OCI-LY3 (cell line): ENCODE results near the gene NPC2.

Experiments
- H2AFZ ChIP-seq: fragments of 200-600, 300-600 bp; shearing (Covaris generic); 2 replicates; pipeline ENCODE4 v1.6.0; 2014; ENCODE audit warnings: antibody characterized with exemption, low read depth, low read length
- H3K27ac ChIP-seq: fragments of 200-600, 300-600 bp; sonication (generic); 2 replicates; pipeline ENCODE4 v1.5.1; 2014; ENCODE audit warnings: mild to moderate bottlenecking, low read length, moderate library complexity, mixed read lengths
- H3K27me3 ChIP-seq: fragments of 200-600, 300-600 bp; sonication (generic); 2 replicates; pipeline ENCODE4 v1.6.1; 2014; ENCODE audit warnings: low read depth, low read length, mixed read lengths
- H3K36me3 ChIP-seq: fragments of 200-600, 300-600 bp; sonication (generic); replicated peaks from 2 replicates; pipeline ENCODE3; 2014; ENCODE audit warnings: low read depth, low read length, mixed read lengths
- H3K4me1 ChIP-seq: fragments of 300-600, 200-600 bp; sonication (generic); 2 replicates; pipeline ENCODE4 v1.6.1; 2014; ENCODE audit warnings: low read length, mixed read lengths
- H3K4me2 ChIP-seq: fragments of 200-600, 300-600 bp; sonication (generic); 2 replicates; pipeline ENCODE4 v1.6.1; 2014; ENCODE audit warnings: low read length, mixed read lengths
- H3K4me3 ChIP-seq: fragments of 300-600, 200-600 bp; sonication (generic); 2 replicates; pipeline ENCODE4 v1.5.1; 2014; ENCODE audit warnings: antibody characterized with exemption, mild to moderate bottlenecking, low read length, moderate library complexity
- H3K79me2 ChIP-seq: fragments of 300-600, 200-600 bp; shearing (Covaris generic); 2 replicates; pipeline ENCODE4 v1.6.1; 2014; ENCODE audit warnings: mild to moderate bottlenecking, low read length, mixed read lengths
- H3K9ac ChIP-seq: fragments of 300-600, 200-600 bp; shearing (Covaris generic); 2 replicates; pipeline ENCODE4 v1.6.0; 2014; ENCODE audit warnings: mild to moderate bottlenecking, low read length, moderate library complexity
- H3K9me3 ChIP-seq: fragments of 200-600, 300-600 bp; shearing (Covaris generic); 2 replicates; pipeline ENCODE4 v1.6.1; 2014; ENCODE audit warnings: low read length, mixed read lengths; ENCODE audit not compliant: insufficient read depth
- H4K20me1 ChIP-seq: fragments of 200-600, 300-600 bp; sonication (generic); 2 replicates; pipeline ENCODE4 v1.6.1; 2016; ENCODE audit warnings: low read length, mixed read lengths; ENCODE audit not compliant: insufficient read depth
- EZH2phosphoT487 ChIP-seq: fragments of 200-600 bp; shearing (Covaris generic); IDR thresholded peaks from 2 replicates; pipeline ENCODE4 v1.6.1; 2018; ENCODE audit warnings: antibody characterized with exemption, mixed run types, low read depth
- TF ChIP-seq, protein P1 (sequence below): fragments of 200-600, 300-600 bp; sonication (generic); IDR thresholded peaks from 2 replicates; pipeline ENCODE4 v1.5.1; 2014; ENCODE audit warnings: antibody characterized with exemption, low read length, low read depth

Gene NPC2

DNA sequence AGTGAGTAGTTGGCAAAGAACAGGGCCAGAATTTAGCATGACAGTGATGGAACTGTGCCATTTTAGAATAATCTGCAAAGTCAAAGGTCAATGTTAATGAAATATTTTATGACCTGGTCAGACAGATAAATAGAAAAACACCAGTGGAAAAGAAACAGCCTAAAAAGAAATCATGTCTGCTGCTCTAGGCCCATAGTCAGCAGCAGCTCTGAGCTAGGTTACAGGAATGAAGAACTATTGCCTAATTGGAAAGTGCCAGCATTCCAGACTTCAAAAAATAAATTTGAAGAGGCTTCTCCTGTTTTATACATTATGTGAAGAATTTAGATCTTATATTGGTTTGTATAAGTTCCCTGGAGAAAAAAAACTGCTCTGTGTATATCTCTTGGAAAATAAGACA is 9.8 kb downstream of the NPC2 start:
- no peak overlapping the region for H3K4me2 ChIP-seq
- peaks cover 18% of the 10 kb centered on the region for H3K36me3 ChIP-seq
- no peak overlapping the region for H3K27ac ChIP-seq
- H3K9ac ChIP-seq: no peak overlapping the region
- TF ChIP-seq, protein P1, sequence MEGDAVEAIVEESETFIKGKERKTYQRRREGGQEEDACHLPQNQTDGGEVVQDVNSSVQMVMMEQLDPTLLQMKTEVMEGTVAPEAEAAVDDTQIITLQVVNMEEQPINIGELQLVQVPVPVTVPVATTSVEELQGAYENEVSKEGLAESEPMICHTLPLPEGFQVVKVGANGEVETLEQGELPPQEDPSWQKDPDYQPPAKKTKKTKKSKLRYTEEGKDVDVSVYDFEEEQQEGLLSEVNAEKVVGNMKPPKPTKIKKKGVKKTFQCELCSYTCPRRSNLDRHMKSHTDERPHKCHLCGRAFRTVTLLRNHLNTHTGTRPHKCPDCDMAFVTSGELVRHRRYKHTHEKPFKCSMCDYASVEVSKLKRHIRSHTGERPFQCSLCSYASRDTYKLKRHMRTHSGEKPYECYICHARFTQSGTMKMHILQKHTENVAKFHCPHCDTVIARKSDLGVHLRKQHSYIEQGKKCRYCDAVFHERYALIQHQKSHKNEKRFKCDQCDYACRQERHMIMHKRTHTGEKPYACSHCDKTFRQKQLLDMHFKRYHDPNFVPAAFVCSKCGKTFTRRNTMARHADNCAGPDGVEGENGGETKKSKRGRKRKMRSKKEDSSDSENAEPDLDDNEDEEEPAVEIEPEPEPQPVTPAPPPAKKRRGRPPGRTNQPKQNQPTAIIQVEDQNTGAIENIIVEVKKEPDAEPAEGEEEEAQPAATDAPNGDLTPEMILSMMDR: no peak
- H3K27me3 ChIP-seq: no peaks in the 10 kb centered on the region
- H3K4me1 ChIP-seq: no peaks in the 10 kb centered on the region
- H3K4me3 ChIP-seq: no peak overlapping the region
- no peaks in the 10 kb centered on the region for H4K20me1 ChIP-seq
- no peak overlapping the region for H2AFZ ChIP-seq
- no peaks in the 10 kb centered on the region for H3K79me2 ChIP-seq
- H3K9me3 ChIP-seq: no peaks in the 10 kb centered on the region

DNA sequence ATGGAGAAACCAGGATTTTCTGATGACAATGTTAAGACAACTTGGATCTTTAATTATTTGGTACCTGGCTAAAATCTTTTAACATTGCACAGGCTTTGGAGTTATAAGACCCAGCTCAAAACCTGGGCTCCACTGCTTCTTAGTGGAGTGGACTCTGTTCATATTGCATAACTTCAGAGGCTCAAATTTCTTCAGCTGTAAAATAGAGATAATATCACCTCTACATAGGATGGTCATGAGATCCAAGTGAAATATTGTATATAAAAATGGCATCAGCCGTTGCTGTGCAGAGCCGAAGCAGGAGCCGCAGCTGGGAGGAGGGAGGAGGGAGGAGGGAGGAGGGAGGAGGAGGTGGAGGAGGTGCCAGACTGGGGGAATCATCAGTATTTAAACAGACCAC is 10.5 kb downstream of the NPC2 start:
- Histone ChIP-seq H3K9ac (no peak overlapping the region), H3K4me3 (no peak overlapping the region), H3K79me2 (no peaks in the 10 kb centered on the region), H2AFZ (no peak overlapping the region), H3K27me3 (no peaks in the 10 kb centered on the region), H4K20me1 (no peaks in the 10 kb centered on the region), H3K9me3 (no peaks in the 10 kb centered on the region), H3K36me3 (peaks cover 14% of the 10 kb centered on the region), H3K4me2 (no peak overlapping the region), H3K4me1 (no peaks in the 10 kb centered on the region), H3K27ac (no peak overlapping the region)
- TF ChIP-seq, protein P1: no peak
- TF ChIP-seq EZH2phosphoT487: no peak

DNA sequence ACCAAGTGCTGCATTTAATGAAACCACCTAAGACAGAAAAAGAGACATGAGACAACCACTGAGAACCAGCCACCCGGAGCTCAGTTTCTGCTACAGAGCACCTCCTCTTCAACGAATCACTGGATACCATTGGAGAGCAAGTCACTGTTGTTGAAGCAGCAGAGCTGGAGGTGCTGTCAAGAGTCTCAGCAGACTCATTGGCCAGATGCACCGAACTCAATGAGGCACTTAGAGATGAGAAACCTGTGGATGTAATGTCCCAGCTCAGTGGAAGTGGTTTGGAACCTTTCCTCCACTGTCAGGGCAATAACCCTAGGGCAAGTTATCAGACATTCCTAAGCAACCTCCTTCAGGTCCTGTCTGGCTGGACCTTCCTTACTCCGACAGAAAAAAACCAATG is 13.1 kb downstream of the NPC2 start:
- no peaks in the 10 kb centered on the region for H3K79me2 ChIP-seq
- H2AFZ ChIP-seq: no peak overlapping the region
- H3K4me2 ChIP-seq: no peak overlapping the region
- TF ChIP-seq, protein P1: no peak
- no peak for TF ChIP-seq EZH2phosphoT487
- peaks cover 14% of the 10 kb centered on the region for H3K36me3 ChIP-seq
- no peaks in the 10 kb centered on the region for H3K27me3 ChIP-seq
- no peaks in the 10 kb centered on the region for H4K20me1 ChIP-seq
- H3K27ac ChIP-seq: no peak overlapping the region
- no peaks in the 10 kb centered on the region for H3K9me3 ChIP-seq
- no peak overlapping the region for H3K9ac ChIP-seq
- H3K4me3 ChIP-seq: no peak overlapping the region
- H3K4me1 ChIP-seq: peaks cover 5% of the 10 kb centered on the region; the same call in 1 of the 2 replicates

DNA sequence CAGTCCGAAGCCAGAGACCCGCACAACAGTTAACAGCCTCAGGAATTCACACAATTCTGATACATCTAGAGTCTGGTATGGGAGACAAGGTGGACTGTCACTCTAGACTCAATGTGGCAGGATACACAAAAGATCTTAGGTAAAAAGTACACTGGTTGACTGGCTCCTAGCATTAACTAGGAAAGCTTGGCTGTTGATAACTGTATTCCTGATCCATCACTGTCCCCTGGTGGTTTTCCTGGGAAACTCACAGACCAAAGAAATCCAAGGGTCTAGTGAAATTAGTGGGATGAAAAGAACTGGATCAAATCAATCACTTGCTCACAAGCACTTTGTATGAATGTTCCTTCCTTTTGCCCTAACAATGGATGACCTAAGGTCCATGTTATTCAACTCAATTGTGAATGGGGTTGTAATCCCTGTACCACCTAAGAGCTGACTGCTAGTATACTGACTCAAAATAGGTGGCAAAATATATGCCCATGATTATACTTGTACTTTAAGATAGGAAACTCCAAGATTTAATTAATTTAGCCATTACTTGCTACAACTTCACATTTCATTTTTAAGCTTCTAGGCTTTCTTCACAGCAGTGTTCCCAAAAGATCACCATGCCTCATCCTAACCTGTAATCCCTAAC is 14.0 kb downstream of the NPC2 start:
- Histone ChIP-seq H3K36me3 (peaks cover 12% of the 10 kb centered on the region), H4K20me1 (no peaks in the 10 kb centered on the region), H3K4me1 (peaks cover 5% of the 10 kb centered on the region; the same call in 1 of the 2 replicates), H3K79me2 (no peaks in the 10 kb centered on the region), H3K9ac (no peak overlapping the region), H3K9me3 (no peaks in the 10 kb centered on the region), H2AFZ (no peak overlapping the region), H3K4me2 (no peak overlapping the region), H3K27me3 (no peaks in the 10 kb centered on the region), H3K4me3 (no peak overlapping the region), H3K27ac (no peak overlapping the region)
- TF ChIP-seq EZH2phosphoT487: no peak
- TF ChIP-seq, protein P1: peak; percentile 25
